GM18909 (cell line): ENCODE data around the gene SF3B6.
"Not testable (repeated sequence)": the region's sequence is repeated elsewhere in the genome, so short reads cannot be mapped to it uniquely, and the experiment has no call there.

Experiments used
- ATAC-seq: cut with Tn5 transposase; IDR thresholded peaks from one replicate; pipeline ENCODE4 v1.9.1; 2021; ENCODE audit warnings: mild to moderate bottlenecking; ENCODE audit not compliant: unreplicated experiment, poor library complexity

SF3B6 gene

GRCh38 chr2:24095171-24095677 lies 19.1 kb upstream of the SF3B6 start:
- not testable (repeated sequence) for ATAC-seq

- ATAC-seq: not testable (repeated sequence)
Observed at GRCh38 chr2:24093270-24093669, 17.1 kb upstream of the SF3B6 start.

GRCh38 chr2:24088821-24089359 lies 12.8 kb upstream of the SF3B6 start:
- no peak for ATAC-seq

DNA sequence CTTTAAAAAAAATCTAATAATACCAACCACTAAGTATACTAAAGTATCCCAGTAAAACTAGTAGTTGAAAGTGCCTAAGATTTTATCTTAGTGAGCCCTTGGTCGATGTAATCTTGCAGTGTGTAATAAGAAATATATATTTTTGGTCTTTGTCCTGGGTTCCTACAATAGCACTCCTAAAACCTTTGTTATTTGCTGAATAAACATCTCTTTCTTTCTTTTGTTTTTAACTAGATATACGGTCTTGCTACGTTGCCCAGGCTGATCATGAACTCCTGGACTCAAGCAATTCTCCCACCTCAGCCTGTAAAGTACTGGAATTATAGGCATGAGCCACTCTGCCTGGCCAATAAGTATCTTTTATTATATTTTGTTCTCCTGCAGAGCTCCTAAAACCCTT lies 10.9 kb upstream of the SF3B6 start:
- ATAC-seq: no peak

DNA sequence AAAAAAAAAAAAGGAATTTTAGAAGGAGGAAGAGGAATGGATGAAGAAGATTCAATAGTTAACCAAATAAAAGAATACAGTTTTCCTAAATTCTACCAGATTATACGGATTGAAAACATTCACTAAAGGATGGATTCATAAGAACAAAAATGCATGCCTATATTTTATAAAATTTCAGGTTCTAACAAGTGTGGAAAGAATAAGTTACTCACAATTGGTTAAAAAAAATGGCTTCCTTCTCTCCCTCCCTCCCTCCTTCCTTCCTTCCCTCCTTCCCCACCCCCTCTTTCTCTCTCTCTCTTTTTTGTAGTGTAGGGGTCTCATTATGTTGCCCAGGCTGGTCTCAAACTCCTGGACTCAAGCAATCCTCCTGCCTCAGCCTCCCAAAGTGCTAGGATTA lies 10.1 kb upstream of the SF3B6 start:
- ATAC-seq: no peak

DNA sequence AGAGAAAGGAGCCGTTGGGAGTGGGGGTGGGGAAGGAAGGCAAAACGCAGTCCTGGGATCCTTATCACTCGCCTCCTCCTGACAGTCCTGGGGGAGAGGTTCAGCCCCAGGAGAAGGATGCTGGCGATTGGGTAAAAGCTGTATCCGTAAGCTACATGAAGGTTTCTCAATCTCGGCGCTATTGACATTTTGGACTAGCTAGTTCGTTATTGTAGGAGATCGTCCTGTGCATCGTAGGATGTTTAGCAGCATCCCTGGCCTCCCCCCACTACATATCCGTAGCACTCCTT lies 9.0 kb upstream of the SF3B6 start:
- no peak for ATAC-seq

- ATAC-seq: peak; percentile 80
Observed at GRCh38 chr2:24084386-24085199, 8.5 kb upstream of the SF3B6 start, which contains the start of gene TP53I3. TP53I3 (minus strand) TSS chr2:24084834; CDS start chr2:24084326, 508 bp downstream.

GRCh38 chr2:24083567-24084385 lies 7.7 kb upstream of the SF3B6 start:
- peak; percentile 80 for ATAC-seq

GRCh38 chr2:24082787-24083566 lies 6.9 kb upstream of the SF3B6 start:
- ATAC-seq: no peak

GRCh38 chr2:24080701-24081100 lies 4.6 kb upstream of the SF3B6 start:
- no peak for ATAC-seq

DNA sequence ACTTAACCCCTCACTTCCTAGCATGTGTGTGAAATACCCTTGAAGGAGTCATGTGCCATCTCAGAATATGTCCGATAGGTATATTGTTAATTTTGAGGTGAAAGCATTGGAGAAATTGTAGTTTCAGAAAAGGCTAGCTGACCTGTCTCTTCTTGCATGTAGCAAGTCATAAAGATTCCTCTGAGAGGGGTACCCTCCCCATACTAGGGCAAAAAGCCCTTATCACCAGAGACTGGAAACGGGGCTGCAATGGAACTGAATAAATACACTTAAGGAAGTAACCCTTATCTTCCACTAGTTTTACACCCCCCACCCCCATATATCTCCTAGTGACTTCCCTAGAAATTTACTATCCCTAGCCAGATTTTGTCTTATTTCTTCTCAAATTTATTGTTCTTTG lies 1.8 kb upstream of the SF3B6 start:
- no peak for ATAC-seq

DNA sequence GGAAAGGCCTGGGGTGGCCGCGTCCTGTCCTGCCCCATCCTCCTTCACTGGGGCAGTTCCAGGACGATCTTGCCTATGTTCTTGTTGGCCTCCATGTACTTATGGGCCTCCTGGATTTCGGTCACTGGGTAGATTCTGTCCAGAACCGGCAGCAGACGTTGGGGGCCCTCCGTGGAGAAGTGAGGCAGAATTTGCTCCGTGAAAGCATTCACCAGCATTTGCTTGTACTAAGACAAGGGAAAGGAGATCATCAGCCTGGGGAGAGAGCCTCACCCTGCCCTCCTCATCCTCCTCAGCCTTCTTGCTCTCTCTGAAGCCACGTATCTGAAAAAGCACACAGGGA lies 1.4 kb upstream of the SF3B6 start:
- no peak for ATAC-seq

GRCh38 chr2:24076849-24077534 lies 866 bp upstream of the SF3B6 start:
- peak; percentile 1 for ATAC-seq

DNA sequence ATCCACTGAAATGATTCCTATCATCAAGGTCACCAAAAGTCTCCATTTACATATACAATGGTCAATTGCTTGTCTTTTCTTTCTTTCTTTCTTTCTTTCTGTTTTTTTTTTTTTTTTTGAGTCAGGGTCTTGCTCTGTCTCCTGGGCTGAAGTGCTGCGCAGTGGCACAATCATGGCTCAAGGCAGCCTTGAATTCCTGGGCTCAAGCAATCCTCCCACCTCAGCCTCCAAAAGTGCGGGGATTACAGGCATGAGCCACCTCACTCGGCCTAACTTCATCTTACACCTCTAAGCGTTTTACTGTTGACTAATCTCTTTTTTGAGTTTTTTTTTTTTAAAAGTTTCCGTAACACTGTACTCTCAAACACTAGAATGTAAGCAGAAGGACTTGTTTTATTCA lies 867 bp downstream of the SF3B6 start:
- no peak for ATAC-seq

DNA sequence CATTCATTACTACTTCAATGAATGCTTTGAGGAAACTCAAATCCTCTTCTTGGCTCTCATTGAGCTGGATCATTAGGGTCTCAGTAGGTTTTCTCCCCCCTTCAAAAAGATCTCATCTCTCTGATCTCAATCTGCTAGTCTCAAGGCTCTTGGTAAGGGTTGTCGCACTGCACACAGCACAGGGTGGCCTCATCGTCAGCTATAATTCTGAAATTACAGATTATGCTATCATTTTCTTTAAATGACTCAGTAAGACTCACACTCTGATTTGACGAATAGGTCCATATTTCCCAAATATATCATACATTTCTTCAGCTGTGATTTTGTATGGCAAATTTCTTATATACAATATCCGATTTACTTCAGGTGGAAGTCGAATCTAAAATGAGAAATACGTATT lies 2.3 kb downstream of the SF3B6 start:
- no peak for ATAC-seq

GRCh38 chr2:24072259-24072658 lies 3.9 kb downstream of the SF3B6 start:
- ATAC-seq: no peak

- no peak for ATAC-seq
Observed at GRCh38 chr2:24065341-24065740, 10.8 kb downstream of the SF3B6 start.

DNA sequence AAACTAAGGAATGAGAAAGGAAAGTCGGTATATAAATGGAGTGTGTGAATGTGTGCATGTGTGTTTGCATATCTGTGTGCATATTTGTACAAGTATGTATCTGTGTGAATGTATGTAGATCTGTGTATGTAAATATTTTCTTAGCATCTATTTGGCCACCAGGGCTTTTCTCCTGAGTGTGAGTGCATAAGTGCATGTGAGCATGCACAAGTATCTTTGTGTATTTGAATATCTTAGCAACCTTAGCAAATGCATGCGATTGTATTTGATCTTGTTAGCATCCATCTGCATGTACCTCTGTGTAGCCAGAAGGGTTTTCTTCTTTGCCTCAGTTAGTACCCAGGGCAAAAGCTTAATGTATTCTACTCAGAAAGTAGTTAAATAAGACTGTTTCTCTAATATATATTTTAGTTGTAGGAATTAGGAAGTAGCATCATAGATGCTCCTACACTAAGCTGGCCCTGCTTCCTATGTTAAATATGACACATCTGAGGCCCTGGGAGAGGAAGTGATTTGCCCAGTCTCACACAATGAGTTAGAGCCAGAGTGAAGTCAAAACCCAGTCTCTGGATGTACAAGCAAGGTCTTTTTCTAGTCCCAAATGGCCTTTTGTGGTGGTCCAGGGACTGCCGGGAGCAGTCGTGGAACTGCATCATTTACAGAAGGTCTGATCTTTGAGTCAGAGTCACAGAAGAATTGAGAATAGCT lies 17.4 kb downstream of the SF3B6 start:
- no peak for ATAC-seq

GRCh38 chr2:24055750-24056149 lies 20.4 kb downstream of the SF3B6 start:
- no peak for ATAC-seq
